ENCODE measurements around the gene ZMYM2. TPM values are rescaled to one million over a fixed set of nuclear protein-coding genes. Genes with fewer than 3 reads are reported as not detected.

ZMYM2 gene
- total RNA-seq, 1 donor from 2014 or later, result 75.2 TPM

GRCh38 chr13:20006206-20006605, 47.7 kb downstream of the ZMYM2 start:
- Mint-ChIP-seq H3K36me3 (ENCODE audit: low read depth) (peaks cover 79% of the 10 kb centered on the region), H3K27ac (no peak overlapping the region), H3K9me3 (no peaks in the 10 kb centered on the region), H3K4me3 (no peak overlapping the region), H3K27me3 (no peaks in the 10 kb centered on the region), H3K4me1 (peaks cover 4% of the 10 kb centered on the region)
- ChIA-PET POLR2A (no interaction called here), CTCF (no interaction called here)
- ATAC-seq (ENCODE audit: low read depth), result no peak
- intact Hi-C loops (cut with micrococcal nuclease), result no loop called here
- no peak for DNase-seq
- TF ChIP-seq, protein P1, sequence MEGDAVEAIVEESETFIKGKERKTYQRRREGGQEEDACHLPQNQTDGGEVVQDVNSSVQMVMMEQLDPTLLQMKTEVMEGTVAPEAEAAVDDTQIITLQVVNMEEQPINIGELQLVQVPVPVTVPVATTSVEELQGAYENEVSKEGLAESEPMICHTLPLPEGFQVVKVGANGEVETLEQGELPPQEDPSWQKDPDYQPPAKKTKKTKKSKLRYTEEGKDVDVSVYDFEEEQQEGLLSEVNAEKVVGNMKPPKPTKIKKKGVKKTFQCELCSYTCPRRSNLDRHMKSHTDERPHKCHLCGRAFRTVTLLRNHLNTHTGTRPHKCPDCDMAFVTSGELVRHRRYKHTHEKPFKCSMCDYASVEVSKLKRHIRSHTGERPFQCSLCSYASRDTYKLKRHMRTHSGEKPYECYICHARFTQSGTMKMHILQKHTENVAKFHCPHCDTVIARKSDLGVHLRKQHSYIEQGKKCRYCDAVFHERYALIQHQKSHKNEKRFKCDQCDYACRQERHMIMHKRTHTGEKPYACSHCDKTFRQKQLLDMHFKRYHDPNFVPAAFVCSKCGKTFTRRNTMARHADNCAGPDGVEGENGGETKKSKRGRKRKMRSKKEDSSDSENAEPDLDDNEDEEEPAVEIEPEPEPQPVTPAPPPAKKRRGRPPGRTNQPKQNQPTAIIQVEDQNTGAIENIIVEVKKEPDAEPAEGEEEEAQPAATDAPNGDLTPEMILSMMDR (IDR thresholded peaks at IDR 0.05), result no peak

GRCh38 chr13:20015763-20016162, 57.2 kb downstream of the ZMYM2 start:
- intact Hi-C loops (cut with micrococcal nuclease), result no loop called here
- TF ChIP-seq, protein P1 (IDR thresholded peaks at IDR 0.05), result no peak
- no peak overlapping the region for H3K27ac Mint-ChIP-seq
- no peaks in the 10 kb centered on the region for H3K27me3 Mint-ChIP-seq
- H3K4me1 Mint-ChIP-seq, result peaks cover 4% of the 10 kb centered on the region
- peaks cover 82% of the 10 kb centered on the region for H3K36me3 Mint-ChIP-seq (ENCODE audit: low read depth)
- DNase-seq (no peak), ATAC-seq (ENCODE audit: low read depth) (no peak)
- ChIA-PET POLR2A (no interaction called here), CTCF (no interaction called here)
- no peak overlapping the region for H3K4me3 Mint-ChIP-seq
- H3K9me3 Mint-ChIP-seq, result peaks cover 28% of the 10 kb centered on the region

- intact Hi-C loops (cut with micrococcal nuclease), result no loop called here
- Mint-ChIP-seq H3K4me3 (no peak overlapping the region), H3K27me3 (no peaks in the 10 kb centered on the region), H3K9me3 (peaks cover 28% of the 10 kb centered on the region), H3K27ac (no peak overlapping the region), H3K36me3 (ENCODE audit: low read depth) (peaks cover 86% of the 10 kb centered on the region), H3K4me1 (peaks cover 4% of the 10 kb centered on the region)
- ChIA-PET POLR2A (no interaction called here), CTCF (no interaction called here)
- DNase-seq (no peak), ATAC-seq (ENCODE audit: low read depth) (no peak)
- TF ChIP-seq, protein P1 (IDR thresholded peaks at IDR 0.05), result no peak
Measured at GRCh38 chr13:20016649-20017364, 58.3 kb downstream of the ZMYM2 start.

DNA sequence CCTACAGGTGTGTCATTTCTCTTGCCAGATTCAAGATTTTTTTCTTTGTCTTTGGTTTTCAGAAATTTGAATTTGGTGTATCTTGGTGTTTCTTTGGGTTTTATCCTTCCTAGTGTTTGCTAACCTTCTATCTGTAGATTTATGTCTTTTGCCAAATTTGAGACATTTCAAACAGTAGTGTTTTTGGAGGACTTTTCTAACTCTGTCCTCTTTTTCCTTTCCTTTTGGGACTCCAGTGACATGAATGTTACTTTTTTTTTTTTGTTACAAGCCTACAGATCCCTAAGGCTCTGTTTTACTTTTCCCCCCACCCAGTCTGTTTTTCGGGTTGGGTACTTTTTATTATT, 58.8 kb downstream of the ZMYM2 start:
- Mint-ChIP-seq H3K4me3 (no peak overlapping the region), H3K27ac (no peak overlapping the region), H3K36me3 (ENCODE audit: low read depth) (peaks cover 86% of the 10 kb centered on the region), H3K27me3 (no peaks in the 10 kb centered on the region), H3K9me3 (peaks cover 28% of the 10 kb centered on the region), H3K4me1 (peaks cover 4% of the 10 kb centered on the region)
- intact Hi-C loops (cut with micrococcal nuclease), result no loop called here
- CTCF ChIA-PET, result no interaction called here
- DNase-seq (no peak), ATAC-seq (ENCODE audit: low read depth) (no peak)
- POLR2A ChIA-PET, result no interaction called here
- TF ChIP-seq, protein P1 (IDR thresholded peaks at IDR 0.05), result no peak

- DNase-seq (no peak), ATAC-seq (ENCODE audit: low read depth) (no peak)
- Mint-ChIP-seq H3K36me3 (ENCODE audit: low read depth) (peaks cover 76% of the 10 kb centered on the region), H3K9me3 (peaks cover 24% of the 10 kb centered on the region), H3K27ac (no peak overlapping the region), H3K4me3 (no peak overlapping the region), H3K4me1 (peaks cover 8% of the 10 kb centered on the region), H3K27me3 (no peaks in the 10 kb centered on the region)
- ChIA-PET CTCF (no interaction called here), POLR2A (no interaction called here)
- intact Hi-C loops (cut with micrococcal nuclease), result no loop called here
- TF ChIP-seq, protein P1 (IDR thresholded peaks at IDR 0.05), result no peak
Measured at GRCh38 chr13:20019043-20019442, 60.5 kb downstream of the ZMYM2 start.
